ENCODE data around the gene MPHOSPH9. TPM values are rescaled to one million over a fixed set of nuclear protein-coding genes. Genes with fewer than 3 reads are reported as not detected.
A peak's percentile ranks its signal among the peaks of the same experiment; 100 is the strongest.

Gene MPHOSPH9
- total RNA-seq, 1 donor from 2014 or later: 33.9 TPM

DNA sequence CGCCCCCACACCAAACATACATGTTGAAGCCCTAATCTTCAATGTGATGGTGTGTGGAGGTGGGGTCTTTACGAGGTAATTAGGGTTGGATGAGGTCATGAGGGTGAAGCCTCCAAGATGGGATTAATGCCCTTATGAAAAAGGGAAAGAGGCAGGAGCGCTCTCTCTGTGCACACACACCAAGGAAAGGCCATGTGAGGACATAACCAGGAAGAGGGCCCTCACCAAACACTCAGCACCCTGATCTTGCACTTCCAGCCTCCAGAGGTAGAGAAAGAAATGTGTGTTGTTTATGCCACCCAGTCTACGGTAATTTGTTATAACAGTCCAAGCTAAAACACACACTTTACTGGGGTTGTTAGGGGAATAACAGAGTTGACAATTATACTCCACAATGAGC is 67.4 kb downstream of the MPHOSPH9 start:
- no peak overlapping the region for H3K4me3 Mint-ChIP-seq (ENCODE audit: unreplicated experiment)
- H3K4me1 Mint-ChIP-seq (ENCODE audit: unreplicated experiment): no peaks in the 10 kb centered on the region
- H3K36me3 Mint-ChIP-seq (ENCODE audit: unreplicated experiment): peaks cover 20% of the 10 kb centered on the region
- no peaks in the 10 kb centered on the region for H3K9me3 Mint-ChIP-seq (ENCODE audit: unreplicated experiment)
- TF ChIP-seq, protein P1, sequence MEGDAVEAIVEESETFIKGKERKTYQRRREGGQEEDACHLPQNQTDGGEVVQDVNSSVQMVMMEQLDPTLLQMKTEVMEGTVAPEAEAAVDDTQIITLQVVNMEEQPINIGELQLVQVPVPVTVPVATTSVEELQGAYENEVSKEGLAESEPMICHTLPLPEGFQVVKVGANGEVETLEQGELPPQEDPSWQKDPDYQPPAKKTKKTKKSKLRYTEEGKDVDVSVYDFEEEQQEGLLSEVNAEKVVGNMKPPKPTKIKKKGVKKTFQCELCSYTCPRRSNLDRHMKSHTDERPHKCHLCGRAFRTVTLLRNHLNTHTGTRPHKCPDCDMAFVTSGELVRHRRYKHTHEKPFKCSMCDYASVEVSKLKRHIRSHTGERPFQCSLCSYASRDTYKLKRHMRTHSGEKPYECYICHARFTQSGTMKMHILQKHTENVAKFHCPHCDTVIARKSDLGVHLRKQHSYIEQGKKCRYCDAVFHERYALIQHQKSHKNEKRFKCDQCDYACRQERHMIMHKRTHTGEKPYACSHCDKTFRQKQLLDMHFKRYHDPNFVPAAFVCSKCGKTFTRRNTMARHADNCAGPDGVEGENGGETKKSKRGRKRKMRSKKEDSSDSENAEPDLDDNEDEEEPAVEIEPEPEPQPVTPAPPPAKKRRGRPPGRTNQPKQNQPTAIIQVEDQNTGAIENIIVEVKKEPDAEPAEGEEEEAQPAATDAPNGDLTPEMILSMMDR (IDR thresholded peaks at IDR 0.05): no peak
- no peaks in the 10 kb centered on the region for H3K27me3 Mint-ChIP-seq (ENCODE audit: unreplicated experiment)
- DNase-seq (ENCODE audit: extremely low spot score, unreplicated experiment): no peak
- peak overlapping the region; percentile 57 for H3K27ac Mint-ChIP-seq (ENCODE audit: unreplicated experiment)

DNA sequence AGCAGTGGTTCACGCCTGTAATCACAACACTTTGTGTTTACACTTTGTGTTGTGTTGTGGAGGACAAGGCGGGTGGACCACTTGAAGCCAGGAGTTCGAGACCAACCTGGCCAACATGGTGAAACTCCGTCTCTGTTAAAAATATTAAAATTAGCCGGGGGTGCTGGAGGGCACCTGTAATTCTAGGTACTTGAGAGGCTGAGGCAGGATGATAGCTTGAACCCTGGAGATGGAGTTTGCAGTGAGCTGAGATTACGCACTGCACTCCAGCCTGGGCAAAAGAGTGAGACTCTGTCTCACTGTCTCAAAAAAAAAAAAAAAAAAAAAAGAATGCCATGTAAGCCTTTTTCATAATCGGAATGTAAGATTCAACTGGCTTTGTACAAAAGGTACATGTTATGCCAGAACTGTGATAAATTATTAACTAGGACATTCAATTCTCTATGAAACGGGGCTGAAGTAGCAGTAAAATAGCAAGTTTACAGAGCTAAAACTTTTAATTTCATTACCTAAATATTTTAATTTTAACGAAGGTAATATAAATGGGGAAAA is 68.2 kb downstream of the MPHOSPH9 start:
- H3K4me3 Mint-ChIP-seq (ENCODE audit: unreplicated experiment): no peak overlapping the region
- H3K9me3 Mint-ChIP-seq (ENCODE audit: unreplicated experiment): no peaks in the 10 kb centered on the region
- TF ChIP-seq, protein P1 (IDR thresholded peaks at IDR 0.05): no peak
- no peak for DNase-seq (ENCODE audit: extremely low spot score, unreplicated experiment)
- no peaks in the 10 kb centered on the region for H3K4me1 Mint-ChIP-seq (ENCODE audit: unreplicated experiment)
- H3K27ac Mint-ChIP-seq (ENCODE audit: unreplicated experiment): no peak overlapping the region
- H3K27me3 Mint-ChIP-seq (ENCODE audit: unreplicated experiment): no peaks in the 10 kb centered on the region
- peaks cover 21% of the 10 kb centered on the region for H3K36me3 Mint-ChIP-seq (ENCODE audit: unreplicated experiment)

DNA sequence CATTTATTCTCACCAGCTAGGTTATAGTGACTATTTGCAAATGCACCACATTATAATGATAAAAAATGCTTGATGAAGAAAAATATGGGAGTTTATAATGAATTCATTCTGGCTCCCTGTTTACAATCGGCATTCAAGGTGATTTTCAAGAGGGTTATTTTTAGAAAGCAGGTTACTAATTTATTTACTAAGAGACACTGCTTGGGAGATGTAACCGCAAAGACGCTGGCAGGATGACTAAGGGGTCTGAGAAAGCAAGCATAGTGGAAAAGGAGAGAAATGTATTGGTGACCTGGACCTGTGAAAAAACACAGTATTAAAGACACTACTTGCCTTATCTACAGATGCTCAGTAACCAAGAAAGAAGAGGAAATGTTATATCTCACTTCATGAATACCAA is 68.7 kb downstream of the MPHOSPH9 start:
- no peaks in the 10 kb centered on the region for H3K4me1 Mint-ChIP-seq (ENCODE audit: unreplicated experiment)

DNA sequence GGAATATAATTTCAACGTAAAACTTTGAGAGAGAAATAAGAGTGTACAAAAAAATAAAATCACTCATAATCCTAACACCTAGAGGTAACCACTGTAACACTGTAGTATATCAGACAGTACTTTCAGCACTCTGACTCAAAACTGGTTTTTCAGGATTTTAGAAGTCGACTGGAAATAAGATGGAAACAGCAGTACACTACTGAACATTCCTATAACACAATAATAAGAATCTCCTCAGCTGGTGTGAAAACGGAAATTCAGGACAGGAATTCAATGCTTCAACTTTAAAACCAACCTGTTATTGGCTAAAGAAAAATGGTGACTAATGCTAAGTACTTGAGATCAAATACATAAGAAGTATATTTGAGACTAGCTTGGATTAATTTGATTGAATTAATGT is 69.7 kb downstream of the MPHOSPH9 start:
- Mint-ChIP-seq H3K4me1 (ENCODE audit: unreplicated experiment) (no peaks in the 10 kb centered on the region), H3K27me3 (ENCODE audit: unreplicated experiment) (no peaks in the 10 kb centered on the region), H3K27ac (ENCODE audit: unreplicated experiment) (no peak overlapping the region), H3K9me3 (ENCODE audit: unreplicated experiment) (no peaks in the 10 kb centered on the region), H3K36me3 (ENCODE audit: unreplicated experiment) (peaks cover 23% of the 10 kb centered on the region), H3K4me3 (ENCODE audit: unreplicated experiment) (no peak overlapping the region)
- DNase-seq (ENCODE audit: extremely low spot score, unreplicated experiment): no peak
- TF ChIP-seq, protein P1 (IDR thresholded peaks at IDR 0.05): no peak

More for the DNA sequence above, 68.7 kb downstream of the MPHOSPH9 start:
- Mint-ChIP-seq H3K9me3 (ENCODE audit: unreplicated experiment) (no peaks in the 10 kb centered on the region), H3K36me3 (ENCODE audit: unreplicated experiment) (peaks cover 23% of the 10 kb centered on the region), H3K4me3 (ENCODE audit: unreplicated experiment) (no peak overlapping the region), H3K27me3 (ENCODE audit: unreplicated experiment) (no peaks in the 10 kb centered on the region), H3K27ac (ENCODE audit: unreplicated experiment) (no peak overlapping the region)
- TF ChIP-seq, protein P1 (IDR thresholded peaks at IDR 0.05): no peak
- no peak for DNase-seq (ENCODE audit: extremely low spot score, unreplicated experiment)

DNA sequence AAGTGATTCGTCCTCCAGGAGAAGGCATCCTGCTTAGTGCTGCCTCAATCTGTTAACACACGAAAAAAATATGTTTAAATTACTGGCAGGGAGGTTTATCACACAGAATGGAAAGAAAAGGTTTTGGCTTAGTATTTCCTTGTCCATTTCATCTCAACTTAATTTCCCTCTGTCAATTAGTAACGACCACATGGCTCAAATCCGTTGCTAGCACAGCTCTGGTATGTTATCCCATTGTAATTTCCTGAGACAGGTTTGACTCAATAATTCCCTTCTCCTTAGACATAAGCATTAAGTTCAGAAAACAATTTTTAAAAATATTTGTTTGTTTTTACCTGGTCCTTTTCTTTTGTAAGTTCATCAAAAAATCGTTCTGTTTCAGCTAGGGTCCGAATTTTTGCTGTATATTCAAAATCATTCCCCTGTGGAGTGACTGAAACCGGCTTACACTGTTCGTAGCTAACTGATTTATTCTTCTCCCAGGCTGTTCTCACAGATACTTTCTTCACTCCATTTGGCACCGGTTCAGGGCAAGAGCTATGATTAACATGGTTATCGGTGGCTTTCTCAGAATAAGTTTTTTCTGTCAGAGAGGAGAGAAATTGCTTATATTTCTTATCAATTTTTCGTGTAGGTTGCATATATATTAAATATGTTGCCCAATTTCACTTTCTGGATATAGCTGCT is 72.0 kb downstream of the MPHOSPH9 start:
- Mint-ChIP-seq H3K27ac (ENCODE audit: unreplicated experiment) (no peak overlapping the region), H3K36me3 (ENCODE audit: unreplicated experiment) (peaks cover 23% of the 10 kb centered on the region), H3K4me1 (ENCODE audit: unreplicated experiment) (no peaks in the 10 kb centered on the region), H3K27me3 (ENCODE audit: unreplicated experiment) (no peaks in the 10 kb centered on the region), H3K4me3 (ENCODE audit: unreplicated experiment) (no peak overlapping the region), H3K9me3 (ENCODE audit: unreplicated experiment) (no peaks in the 10 kb centered on the region)
- no peak for DNase-seq (ENCODE audit: extremely low spot score, unreplicated experiment)
- TF ChIP-seq, protein P1 (IDR thresholded peaks at IDR 0.05): no peak
